ENCODE measurements around the gene SLC14A1. TPM values are rescaled to one million over a fixed set of nuclear protein-coding genes. Genes with fewer than 3 reads are reported as not detected.

Gene SLC14A1
- total RNA-seq, 1 donor from 2014 or later, result 96.9 TPM

DNA sequence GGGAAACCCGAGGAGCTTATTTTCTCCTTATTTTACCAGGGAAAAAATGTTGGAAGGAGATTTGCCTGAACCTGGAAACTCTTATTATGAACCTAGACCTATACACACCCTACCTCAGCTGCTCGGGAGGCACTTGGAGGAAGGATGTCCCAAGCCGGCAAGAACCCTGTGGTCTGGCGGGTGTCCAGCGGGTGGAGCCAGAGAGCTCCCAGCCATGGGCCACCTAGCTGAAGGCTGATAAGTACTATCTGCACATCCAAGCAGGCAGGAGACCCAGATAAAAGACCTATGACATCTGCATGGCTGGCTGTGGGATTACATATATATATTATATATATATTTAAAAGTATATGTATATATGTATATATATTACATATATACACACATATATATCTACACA is 1.1 kb upstream of the SLC14A1 start:
- DNase-seq (ENCODE audit: low spot score), result peak; percentile 84

DNA sequence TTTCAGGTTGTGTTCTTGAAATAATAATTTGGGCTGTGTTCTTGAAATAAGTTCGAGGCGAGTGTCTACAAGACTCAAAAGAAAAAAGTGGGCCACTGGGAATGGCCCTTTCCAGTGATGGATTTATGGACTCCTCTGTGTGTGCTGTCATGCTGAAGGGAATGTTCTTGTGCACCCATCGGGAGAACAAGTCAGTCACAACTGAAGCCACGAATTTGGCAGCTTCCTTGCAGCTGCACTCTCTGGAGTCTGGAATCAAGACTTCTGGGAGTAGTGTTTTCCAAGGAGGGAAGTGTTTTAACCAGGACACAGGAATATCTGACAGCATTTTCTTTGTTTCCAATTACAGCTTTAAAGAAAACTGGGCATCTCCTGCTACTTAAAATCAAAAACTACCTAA is 620 bp downstream of the SLC14A1 start:
- DNase-seq (ENCODE audit: low spot score), result no peak

DNA sequence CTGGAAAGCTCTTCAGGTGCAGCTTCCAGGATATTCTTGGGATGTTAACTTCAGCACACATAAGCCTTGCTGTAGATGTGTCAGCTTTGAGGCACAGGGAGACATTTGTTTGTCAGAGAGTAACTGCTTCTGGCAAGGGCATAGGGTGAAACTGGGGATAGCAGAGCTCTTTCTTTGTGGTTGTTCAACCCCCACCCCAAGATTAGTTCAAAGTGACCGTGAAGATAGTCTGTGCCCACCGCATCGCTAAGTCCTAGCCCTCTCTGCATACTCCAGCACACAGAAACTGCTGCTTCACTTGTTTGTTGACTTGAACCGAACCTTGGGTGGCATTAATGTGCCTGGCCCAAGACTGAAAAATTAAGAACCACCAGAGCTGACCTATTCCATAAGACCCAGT is 1.4 kb downstream of the SLC14A1 start:
- no peak for DNase-seq (ENCODE audit: low spot score)

- no peak for DNase-seq (ENCODE audit: low spot score)
Measured at GRCh38 chr18:45726603-45727002, 2.6 kb downstream of the SLC14A1 start.

DNA sequence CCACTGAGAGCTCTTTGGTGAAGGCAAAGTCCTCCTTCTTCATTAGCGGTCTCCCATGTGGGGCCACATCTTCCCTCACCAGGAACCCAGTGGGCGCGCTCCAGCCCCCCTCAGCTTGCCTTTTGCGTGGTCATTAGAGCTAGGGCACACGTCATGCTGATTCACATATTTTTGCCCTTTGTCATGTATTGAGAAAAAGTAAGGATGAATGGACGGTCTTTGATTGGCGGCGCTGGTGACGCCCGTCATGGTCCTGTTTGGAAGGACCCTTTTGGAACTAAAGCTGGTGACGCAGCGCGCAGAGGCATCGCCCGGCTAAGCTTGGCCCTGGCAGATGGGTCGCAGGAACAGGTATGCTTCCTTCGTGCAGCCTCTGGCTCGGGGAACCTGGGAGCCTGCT is 3.1 kb downstream of the SLC14A1 start:
- DNase-seq (ENCODE audit: low spot score), result no peak

- DNase-seq (ENCODE audit: low spot score), result no peak
Measured at GRCh38 chr18:45728336-45729010, 4.5 kb downstream of the SLC14A1 start.

GRCh38 chr18:45730832-45731575 is 7.0 kb downstream of the SLC14A1 start:
- DNase-seq (ENCODE audit: low spot score), result no peak

- no peak for DNase-seq (ENCODE audit: low spot score)
Measured at GRCh38 chr18:45731716-45732115, 7.7 kb downstream of the SLC14A1 start.

- DNase-seq (ENCODE audit: low spot score), result no peak
Measured at GRCh38 chr18:45733535-45733934, 9.6 kb downstream of the SLC14A1 start.

DNA sequence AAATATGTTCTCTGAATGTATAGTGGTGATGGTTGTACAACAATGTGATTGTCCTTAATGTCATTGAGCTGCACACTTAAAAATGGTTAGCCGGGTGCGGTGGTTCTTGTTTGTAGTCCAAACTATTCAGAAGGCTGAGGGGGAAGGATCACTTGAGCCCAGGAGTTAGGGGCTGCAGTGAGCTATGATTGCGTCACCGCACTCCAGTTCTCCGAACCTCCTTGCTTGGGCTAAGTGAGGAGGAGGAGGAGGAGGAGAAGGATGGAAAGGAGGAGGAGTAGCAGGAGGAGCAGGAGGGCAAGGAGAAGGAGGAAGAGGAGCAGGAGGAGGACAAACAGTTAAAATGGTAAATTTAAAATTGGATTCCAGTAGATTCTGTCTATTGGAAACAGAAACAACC is 10.5 kb downstream of the SLC14A1 start:
- DNase-seq (ENCODE audit: low spot score), result no peak

DNA sequence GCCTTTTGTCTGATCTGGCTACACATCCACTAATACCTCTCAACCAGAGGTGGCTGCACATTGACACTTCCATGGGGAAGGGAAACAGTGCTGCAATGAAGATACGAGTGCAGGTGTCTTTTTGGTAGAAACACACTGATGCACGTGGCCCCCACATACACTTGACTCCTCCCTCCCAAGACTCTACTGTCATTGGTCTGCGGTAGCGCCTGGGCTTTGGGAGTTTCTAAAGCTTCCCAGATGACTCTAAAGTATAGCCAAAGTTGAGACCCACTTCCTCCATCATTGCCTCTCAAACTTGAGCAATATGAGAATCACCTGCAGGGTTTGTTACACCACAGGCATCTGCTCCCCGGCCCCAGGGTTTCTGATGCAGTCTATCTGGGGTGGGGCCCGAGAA is 11.0 kb downstream of the SLC14A1 start:
- DNase-seq (ENCODE audit: low spot score), result no peak

GRCh38 chr18:45738660-45739059 is 14.7 kb downstream of the SLC14A1 start:
- DNase-seq (ENCODE audit: low spot score), result no peak

DNA sequence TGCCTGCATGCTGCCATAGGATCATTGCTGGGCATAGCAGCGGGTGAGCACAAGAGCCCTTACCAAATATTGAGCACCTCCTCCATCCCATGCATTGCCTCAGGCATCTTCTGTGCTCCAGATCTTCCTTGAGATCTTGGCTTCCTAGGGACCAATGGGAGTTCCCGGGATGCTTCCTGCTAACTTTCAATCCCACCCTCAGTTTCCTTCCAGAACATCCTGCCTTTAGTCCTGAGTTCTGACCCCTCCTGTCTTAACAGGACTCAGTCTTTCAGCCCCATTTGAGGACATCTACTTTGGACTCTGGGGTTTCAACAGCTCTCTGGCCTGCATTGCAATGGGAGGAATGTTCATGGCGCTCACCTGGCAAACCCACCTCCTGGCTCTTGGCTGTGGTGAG is 15.3 kb downstream of the SLC14A1 start:
- no peak for DNase-seq (ENCODE audit: low spot score)

DNA sequence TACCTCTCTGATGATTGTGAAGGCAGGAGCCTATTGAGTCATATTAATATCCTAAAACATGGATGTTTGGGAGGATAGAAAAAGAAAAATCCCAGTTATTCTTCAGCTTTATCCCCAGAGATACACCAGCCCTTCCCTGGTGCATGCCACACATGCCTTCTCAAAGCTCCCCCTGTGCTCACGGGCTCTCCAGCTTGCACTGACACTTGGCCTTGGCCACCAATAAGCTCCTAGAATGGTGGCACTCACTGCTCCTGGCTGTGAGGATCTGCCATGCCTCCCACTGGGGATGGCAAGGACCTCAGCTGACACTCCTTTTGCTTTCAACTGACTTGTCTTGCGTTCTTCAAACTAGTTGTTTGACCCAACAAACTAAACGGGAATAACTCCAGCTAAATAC is 15.9 kb downstream of the SLC14A1 start:
- no peak for DNase-seq (ENCODE audit: low spot score)

DNA sequence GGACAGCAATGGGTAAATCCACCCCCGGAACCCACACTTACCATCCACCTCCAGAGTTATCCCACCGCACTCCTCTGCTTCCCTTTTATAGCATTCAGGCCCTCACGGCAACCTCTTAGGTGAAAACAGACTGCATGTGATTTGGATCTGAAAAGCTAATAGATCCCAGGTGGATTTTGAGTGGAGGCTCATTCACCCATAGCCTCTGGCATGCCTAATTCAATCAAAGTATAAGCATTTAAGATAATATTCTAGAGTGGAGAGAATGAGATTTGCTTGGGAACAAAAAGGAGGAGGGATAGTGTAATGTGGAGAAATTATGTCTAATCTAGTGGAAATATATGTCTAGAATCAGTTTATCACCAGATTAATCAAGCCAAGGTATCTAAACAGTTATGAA is 17.1 kb downstream of the SLC14A1 start:
- no peak for DNase-seq (ENCODE audit: low spot score)

DNA sequence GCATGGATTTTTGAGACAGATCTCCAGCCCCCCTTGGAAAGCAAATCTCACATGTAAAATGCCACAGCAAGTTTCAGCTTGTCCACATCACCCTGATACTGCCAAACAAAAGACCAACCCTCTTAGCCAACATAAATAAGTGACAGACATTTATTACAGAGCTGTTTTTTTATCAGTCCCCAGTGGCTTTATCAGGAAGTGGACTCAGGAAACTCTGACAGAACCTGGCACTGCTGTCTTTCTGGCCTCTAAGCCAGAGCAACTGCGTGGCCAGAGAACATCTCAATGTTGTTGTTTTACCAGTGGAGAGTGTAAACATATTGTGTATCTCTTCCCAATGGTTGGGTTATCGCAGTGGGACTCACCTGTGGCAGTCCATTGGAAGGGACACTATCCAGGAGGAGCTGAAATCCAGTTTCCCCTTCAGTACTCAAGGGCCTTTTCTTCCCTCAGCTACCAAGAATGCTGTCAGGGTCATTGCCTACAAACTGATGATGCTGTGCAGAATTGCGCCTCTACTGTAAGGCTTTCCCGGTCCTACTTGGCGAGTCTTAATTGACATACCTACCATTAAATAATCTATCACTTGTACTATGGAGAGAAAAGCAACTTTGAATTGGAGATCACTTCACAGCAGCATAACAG is 22.0 kb downstream of the SLC14A1 start:
- DNase-seq (ENCODE audit: low spot score), result peak; percentile 18

- DNase-seq (ENCODE audit: low spot score), result no peak
Measured at GRCh38 chr18:45748501-45748900, 24.5 kb downstream of the SLC14A1 start.

- DNase-seq (ENCODE audit: low spot score), result peak; percentile 28
Measured at GRCh38 chr18:45749918-45750689, 26.1 kb downstream of the SLC14A1 start.

GRCh38 chr18:45751766-45752165 is 27.8 kb downstream of the SLC14A1 start:
- no peak for DNase-seq (ENCODE audit: low spot score)

- no peak for DNase-seq (ENCODE audit: low spot score)
Measured at GRCh38 chr18:45752681-45753080, 28.7 kb downstream of the SLC14A1 start.

GRCh38 chr18:45753286-45753685 is 29.3 kb downstream of the SLC14A1 start:
- no peak for DNase-seq (ENCODE audit: low spot score)

GRCh38 chr18:45755934-45756333 is 32.0 kb downstream of the SLC14A1 start:
- peak; percentile 82 for DNase-seq (ENCODE audit: low spot score)

All from mucosa of gallbladder (tissue), 1 donor.